ENCODE data around the gene PIP4K2A. TPM values are rescaled to one million over a fixed set of nuclear protein-coding genes. Genes with fewer than 3 reads are reported as not detected.

The PIP4K2A gene
- total RNA-seq, 4 donors from 2014 or later = 3.1 to 19.1 (median 7.6) TPM

DNA sequence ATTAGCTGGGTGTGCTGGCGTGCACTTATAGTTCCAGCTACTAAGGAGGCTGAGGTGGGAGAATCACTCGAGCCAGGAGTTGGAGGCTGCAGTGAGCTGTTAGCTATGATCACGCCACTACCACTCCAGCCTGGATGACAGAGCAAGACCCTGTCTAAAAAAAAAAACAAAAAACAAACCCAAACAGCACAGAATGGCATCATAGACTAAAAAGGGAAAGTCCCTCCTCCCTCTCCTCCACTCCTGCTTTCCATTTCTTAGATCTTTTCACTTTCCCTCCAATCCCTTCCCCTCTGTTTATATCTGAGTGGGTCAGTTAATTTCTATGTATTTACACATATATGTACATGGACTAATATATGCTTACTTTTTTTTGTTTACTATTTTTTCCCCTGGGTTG is 10.4 kb upstream of the PIP4K2A start:
- TF ChIP-seq POLR2A (IDR thresholded peaks at IDR 0.05) = no peak
- TF ChIP-seq, protein P1, sequence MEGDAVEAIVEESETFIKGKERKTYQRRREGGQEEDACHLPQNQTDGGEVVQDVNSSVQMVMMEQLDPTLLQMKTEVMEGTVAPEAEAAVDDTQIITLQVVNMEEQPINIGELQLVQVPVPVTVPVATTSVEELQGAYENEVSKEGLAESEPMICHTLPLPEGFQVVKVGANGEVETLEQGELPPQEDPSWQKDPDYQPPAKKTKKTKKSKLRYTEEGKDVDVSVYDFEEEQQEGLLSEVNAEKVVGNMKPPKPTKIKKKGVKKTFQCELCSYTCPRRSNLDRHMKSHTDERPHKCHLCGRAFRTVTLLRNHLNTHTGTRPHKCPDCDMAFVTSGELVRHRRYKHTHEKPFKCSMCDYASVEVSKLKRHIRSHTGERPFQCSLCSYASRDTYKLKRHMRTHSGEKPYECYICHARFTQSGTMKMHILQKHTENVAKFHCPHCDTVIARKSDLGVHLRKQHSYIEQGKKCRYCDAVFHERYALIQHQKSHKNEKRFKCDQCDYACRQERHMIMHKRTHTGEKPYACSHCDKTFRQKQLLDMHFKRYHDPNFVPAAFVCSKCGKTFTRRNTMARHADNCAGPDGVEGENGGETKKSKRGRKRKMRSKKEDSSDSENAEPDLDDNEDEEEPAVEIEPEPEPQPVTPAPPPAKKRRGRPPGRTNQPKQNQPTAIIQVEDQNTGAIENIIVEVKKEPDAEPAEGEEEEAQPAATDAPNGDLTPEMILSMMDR (IDR thresholded peaks at IDR 0.05) = no peak
- no peaks in the 10 kb centered on the region for H3K4me1 ChIP-seq
- H3K27ac ChIP-seq = no peak overlapping the region
- 89 to 91% methylated on average over 3 of the region's 3 CpGs for WGBS, 2 donors
- no peaks in the 10 kb centered on the region for H3K27me3 ChIP-seq
- no peaks in the 10 kb centered on the region for H3K36me3 ChIP-seq
- intact Hi-C loops (cut with DNase I) = no loop called here
- H3K4me3 ChIP-seq = no peak overlapping the region
- DNase-seq = no peak
- no peaks in the 10 kb centered on the region for H3K9me3 ChIP-seq

DNA sequence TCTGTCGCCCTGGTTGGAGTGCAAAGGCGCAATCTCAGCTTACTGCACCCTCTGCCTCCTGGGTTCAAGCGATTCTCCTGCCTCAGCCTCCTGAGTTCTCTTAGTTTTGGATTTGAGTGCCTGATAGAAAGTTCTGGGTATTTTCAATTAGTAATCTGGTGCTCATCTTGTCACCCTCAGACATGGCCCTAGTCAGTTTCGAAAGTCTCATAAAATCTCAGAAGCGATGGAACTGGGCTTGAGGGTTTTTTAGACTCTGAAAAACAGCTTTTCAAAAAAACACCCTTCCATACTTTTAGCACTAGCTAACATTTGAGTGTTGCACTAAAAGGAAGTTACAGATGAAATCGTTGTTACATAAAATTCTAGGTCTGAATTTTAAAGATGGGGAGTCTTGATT is 9.4 kb upstream of the PIP4K2A start:
- Histone ChIP-seq H3K9me3 (no peaks in the 10 kb centered on the region), H3K4me1 (no peaks in the 10 kb centered on the region), H3K27me3 (no peaks in the 10 kb centered on the region), H3K4me3 (no peak overlapping the region), H3K27ac (no peak overlapping the region), H3K36me3 (no peaks in the 10 kb centered on the region)
- intact Hi-C loops (cut with DNase I) = no loop called here
- 87 to 92% methylated on average over 6 of the region's 6 CpGs for WGBS, 2 donors
- no peak for TF ChIP-seq POLR2A (IDR thresholded peaks at IDR 0.05)
- TF ChIP-seq, protein P1 (IDR thresholded peaks at IDR 0.05) = no peak
- DNase-seq = no peak

DNA sequence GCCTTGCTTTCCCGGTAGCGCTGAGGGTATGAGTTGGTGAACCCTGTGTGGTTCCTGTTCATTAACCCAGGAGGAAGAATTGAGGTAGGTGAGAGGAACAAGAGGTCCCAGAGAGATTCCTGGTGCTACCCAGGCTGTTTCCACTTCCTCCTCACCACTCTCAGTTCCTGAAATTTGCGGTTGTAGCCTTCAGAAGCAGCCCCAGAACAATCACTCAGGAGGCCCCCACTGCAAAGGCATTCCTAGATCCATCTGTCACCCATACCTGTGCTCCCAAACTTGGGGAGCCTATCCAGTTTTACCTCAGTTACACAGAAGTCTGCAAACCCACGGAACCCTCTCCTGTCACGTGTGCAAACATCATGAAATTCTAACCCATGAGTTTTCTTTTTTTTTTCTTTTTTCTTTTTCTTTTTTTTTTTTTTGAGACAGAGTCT is 9.0 kb upstream of the PIP4K2A start:
- Histone ChIP-seq H3K27me3 (no peaks in the 10 kb centered on the region), H3K9me3 (no peaks in the 10 kb centered on the region), H3K27ac (no peak overlapping the region), H3K4me1 (no peaks in the 10 kb centered on the region), H3K36me3 (no peaks in the 10 kb centered on the region), H3K4me3 (no peak overlapping the region)
- intact Hi-C loops (cut with DNase I) = no loop called here
- TF ChIP-seq POLR2A (IDR thresholded peaks at IDR 0.05) = no peak
- TF ChIP-seq, protein P1 (IDR thresholded peaks at IDR 0.05) = no peak
- no peak for DNase-seq
- 64 to 79% methylated on average over 5 of the region's 5 CpGs for WGBS, 2 donors

DNA sequence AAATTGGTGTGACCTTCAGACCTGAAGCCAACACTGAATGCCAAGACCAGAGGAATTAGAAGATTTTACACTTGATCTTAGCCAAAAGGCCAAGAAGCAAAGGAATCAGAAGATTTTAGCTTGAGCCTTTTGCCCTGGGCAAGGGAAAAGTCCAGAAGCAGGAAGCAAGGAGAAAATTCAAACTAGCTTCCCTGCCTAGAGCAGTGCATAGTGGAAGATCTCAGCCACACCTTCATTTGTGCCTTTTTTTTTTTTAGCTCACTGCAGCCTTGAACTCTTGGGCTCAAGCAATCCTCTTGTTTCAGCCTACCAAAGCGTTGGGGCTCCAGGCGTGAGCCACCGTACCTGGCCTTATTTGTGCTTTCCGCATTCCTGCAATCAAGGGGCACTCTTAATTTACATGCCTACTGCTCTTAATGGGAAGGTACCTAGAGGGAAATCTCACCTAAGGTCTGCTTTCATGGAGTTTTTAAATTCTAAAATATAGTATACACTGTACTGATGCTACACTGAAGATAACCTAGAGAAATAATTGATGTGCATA is 8.3 kb upstream of the PIP4K2A start:
- Histone ChIP-seq H3K4me1 (no peaks in the 10 kb centered on the region), H3K36me3 (no peaks in the 10 kb centered on the region), H3K4me3 (no peak overlapping the region), H3K9me3 (no peaks in the 10 kb centered on the region), H3K27ac (no peak overlapping the region), H3K27me3 (no peaks in the 10 kb centered on the region)
- WGBS, 2 donors = 84 to 93% methylated on average over 4 of the region's 4 CpGs
- TF ChIP-seq POLR2A (IDR thresholded peaks at IDR 0.05) = no peak
- TF ChIP-seq, protein P1 (IDR thresholded peaks at IDR 0.05) = no peak
- intact Hi-C loops (cut with DNase I) = no loop called here
- DNase-seq = no peak

DNA sequence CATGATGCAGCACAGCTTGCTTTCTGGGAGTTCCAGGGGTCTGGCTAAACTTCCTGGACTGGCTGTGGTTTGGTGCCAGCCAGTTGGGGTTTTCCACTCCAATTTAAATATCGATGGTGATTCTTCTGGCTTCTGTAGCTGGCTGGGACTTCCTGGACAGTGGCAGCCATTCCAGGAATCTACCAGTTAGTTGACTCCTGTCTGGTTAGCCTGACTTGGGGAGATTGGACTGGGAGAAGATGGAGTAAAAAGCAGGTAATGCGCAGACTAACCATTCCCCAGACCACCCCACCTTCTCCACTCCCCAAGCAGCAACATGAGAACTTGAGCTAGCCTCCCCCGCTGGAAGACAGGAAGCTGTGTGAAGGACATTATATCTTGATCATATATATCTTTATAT is 6.3 kb upstream of the PIP4K2A start:
- intact Hi-C loops (cut with DNase I) = no loop called here
- no peaks in the 10 kb centered on the region for H3K4me1 ChIP-seq
- H3K27ac ChIP-seq = no peak overlapping the region
- no peak overlapping the region for H3K4me3 ChIP-seq
- no peaks in the 10 kb centered on the region for H3K9me3 ChIP-seq
- 52 to 77% methylated on average over 2 to 3 of the region's 3 CpGs for WGBS, 2 donors
- no peaks in the 10 kb centered on the region for H3K36me3 ChIP-seq
- TF ChIP-seq, protein P1 (IDR thresholded peaks at IDR 0.05) = no peak
- TF ChIP-seq POLR2A (IDR thresholded peaks at IDR 0.05) = no peak
- DNase-seq = no peak
- H3K27me3 ChIP-seq = no peaks in the 10 kb centered on the region
